ENCODE measurements around the gene BTF3.

The BTF3 gene

DNA sequence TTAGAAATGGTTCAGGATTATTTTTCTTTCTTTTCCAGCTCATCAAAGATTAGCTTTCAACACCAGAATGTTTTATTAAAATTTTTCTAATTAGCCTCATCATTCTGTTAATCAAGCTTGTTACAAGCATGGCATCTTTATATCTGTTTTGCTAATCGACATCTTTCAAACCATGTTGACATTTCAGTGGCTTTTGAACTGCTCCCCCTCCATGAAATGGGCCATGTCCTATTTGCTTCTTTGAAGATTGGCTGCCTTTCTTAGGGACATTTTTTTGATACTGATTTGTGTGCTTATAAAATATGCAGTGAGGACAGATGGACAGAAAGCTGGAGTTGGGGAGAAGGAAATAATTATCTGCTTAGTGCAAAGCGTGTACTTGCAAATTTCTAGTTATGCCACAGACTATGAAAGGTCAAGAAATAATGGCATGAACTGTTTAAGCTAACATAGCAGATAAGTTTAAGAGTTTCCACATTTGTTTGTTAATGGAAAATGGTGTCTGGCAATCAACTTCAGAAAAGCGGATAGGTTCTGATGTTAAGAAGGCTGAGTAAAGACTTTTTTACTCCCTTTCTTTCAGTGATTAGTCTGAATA, 27.5 kb downstream of the BTF3 start:
- no peak for DNase-seq

- no peak for DNase-seq
Measured at GRCh38 chr5:73528248-73528647, 30.0 kb downstream of the BTF3 start.

DNA sequence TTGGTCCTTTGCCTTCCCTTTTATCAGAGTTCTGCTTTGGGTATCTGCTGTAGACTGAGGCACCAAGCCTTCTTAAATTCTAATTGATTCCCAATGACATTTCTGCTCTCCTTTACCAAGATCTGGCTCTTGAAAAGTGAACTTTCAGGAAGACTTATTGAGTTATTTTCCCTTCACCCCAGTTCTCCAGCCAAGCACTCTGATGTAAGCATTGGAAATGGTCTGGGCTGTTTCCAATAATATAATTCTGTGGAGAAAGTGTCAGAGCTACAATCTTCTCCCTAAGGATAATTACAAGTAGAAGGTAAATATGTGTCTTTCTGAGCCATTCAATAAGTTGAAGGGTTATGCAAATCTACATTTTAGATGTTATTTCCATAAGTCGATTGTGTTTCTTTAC, 30.8 kb downstream of the BTF3 start:
- DNase-seq, result no peak

- no peak for DNase-seq
Measured at GRCh38 chr5:73531356-73531755, 33.1 kb downstream of the BTF3 start.

DNA sequence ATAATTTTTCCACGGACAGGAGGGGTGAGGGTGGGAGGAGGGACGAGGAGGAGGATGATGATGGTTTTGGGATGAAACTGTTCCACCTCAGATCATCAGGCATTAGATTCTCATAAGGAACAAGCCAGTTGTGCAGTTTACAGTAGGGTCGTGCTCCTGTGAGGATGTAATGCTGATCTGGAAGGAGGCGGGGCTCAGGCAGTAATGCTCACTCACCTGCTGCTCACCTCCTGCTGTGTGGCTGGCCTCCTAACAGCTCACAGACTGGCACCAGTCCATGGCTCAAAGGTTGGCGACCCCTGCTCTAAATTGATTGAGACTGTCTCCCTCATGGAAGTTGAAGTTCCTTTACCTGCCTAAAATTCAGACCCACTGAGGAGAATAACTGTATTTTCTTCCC, 34.0 kb downstream of the BTF3 start:
- no peak for DNase-seq

DNA sequence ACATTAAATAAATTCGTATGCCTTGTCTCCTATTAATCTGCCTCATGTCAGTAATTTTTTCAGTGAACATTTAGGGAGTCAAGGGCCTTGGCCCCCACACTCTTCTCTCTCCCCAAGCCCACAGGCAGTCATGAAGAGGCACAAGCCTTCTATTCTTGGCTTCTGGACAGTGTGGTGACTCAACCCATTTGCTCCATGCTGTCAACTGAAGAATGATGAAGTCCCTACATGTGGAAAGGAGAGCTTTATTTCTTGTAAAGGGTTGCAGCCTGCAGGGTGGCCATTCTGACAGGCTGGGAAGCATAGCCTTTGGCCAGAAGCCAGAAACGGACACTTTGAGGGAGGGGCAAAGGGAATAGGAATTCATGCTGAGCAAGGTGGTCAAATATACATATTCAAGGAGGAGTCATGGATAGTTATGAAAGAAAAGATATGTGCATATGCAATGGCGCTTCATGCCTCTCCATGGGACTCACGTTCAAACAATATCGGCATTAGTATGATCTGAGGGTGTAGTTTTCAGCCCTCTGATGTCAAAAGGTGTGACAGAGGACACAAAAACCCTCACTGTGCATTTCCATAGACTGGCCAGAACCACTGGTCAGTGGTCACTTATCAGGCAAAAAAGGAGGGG, 35.9 kb downstream of the BTF3 start:
- DNase-seq, result no peak

DNA sequence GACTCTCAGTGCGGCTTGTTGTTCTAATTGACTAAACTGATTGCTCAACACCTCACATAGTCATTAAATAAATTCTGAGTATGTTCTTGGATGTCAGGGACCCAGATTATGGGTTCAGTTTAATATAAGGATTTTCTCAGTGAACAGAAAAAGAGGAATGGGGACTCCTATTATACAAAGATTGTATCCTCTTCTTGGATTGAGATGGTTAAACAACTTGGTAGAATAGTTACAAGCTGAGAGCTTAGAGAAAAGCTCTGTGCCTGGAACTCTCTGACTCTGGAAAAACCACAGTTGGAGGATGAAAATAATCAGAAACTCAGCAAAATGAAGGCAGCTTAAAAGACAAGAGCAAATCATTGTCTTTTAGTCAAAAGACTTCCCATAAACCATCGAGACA, 36.7 kb downstream of the BTF3 start:
- no peak for DNase-seq

DNA sequence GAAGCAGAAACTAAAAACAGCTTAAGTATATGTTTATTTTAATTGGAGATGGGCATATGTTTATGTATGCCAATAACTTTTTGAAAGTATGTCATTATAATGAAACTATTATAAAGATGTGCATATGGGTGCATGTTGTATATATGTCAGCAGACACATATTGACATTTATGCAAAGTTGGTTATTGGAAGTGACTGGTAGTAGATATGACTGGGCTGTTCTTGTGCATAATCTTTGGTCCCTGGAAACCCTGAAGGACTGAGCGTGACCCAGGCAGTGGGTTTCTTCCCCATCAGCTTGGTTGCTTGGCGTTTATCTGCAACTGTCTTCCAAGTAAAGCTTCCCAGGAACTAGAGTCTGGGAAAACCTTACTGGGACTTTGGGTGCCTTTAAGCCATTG, 41.5 kb downstream of the BTF3 start:
- no peak for DNase-seq

DNA sequence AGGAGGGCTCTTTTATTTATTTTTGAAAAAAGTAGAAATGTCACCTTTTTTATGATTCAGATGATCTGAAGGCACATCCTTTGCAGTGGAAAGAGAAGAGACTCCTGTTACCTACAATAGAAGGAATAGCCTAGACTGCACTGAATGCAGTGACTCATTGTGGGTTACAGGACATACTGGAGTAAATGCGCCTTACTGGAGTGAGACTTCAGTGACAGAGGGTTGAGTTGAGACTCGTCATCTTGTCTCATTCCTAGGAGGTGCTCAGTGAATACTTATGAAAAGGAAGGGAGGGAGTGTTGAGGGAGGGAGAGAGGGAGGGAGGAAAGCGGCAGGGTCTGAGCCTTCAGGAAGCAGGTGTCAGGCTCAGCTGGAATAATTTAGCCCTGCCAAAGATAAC, 42.0 kb downstream of the BTF3 start:
- no peak for DNase-seq

GRCh38 chr5:73542020-73542419, 43.8 kb downstream of the BTF3 start:
- DNase-seq, result no peak

DNA sequence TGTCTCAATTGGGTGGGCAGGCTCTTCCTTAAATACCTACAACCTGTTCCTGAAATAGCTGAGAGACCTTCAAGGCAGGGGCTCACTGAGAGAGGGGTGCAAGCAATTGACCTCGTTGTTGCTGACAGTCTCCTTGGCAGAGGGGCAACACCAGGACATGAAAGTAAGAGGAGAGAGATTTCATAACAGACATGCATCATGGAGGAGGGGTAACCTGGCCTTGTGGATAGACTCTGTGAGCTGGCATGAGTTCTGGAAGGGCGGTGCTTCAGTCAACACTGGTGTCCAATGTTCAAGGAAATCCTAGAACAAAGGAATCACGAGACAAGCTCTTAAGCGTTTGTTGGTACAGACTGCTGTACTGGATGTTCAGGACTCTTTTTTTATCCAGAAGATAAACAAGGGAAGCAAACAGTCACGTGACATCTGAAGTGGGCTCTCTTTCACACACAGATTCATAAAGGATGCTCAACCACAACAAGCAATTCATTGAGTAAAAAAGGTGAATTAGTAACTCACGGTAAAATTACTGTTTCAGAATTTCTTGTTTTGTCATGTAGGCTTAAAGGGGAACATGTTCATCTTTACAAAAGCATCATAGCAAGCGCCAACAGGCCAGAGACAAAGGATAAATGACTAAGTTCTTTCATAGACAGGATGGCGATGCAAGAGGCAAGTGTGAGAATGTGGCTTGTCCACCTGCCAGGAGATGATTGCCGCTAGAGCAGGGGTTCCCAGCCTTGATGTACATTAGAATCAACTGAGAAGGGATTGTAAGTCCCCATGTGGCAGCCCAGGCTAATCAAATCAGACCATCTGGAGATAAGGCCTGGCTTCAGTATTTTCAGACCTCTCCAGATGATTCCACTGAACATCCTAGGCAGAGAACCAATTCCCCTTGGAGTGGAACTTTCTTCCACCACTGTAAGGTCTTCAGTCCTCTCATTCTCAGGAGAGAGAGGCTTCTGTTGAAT, 46.5 kb downstream of the BTF3 start:
- peak; percentile 56 to 69 for DNase-seq

DNA sequence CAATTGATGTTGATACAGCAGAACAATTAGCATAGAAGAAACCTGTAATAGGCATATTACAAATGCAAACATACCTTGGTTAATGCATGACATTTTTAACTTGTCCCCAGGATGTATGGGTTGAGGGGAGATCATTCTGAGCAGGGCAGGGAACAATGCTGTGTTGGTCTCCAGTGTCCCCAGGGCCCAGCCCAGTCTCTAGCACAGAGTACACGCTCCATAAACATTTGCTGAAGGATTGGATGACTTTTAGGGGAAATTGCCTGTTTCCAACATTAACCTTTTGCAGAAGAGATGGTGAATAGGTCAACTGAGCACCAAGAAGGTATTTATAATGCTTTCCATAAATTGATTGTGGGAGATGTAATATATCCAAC, 47.1 kb downstream of the BTF3 start:
- no peak for DNase-seq

GRCh38 chr5:73550016-73550415, 51.8 kb downstream of the BTF3 start:
- DNase-seq, result no peak

DNA sequence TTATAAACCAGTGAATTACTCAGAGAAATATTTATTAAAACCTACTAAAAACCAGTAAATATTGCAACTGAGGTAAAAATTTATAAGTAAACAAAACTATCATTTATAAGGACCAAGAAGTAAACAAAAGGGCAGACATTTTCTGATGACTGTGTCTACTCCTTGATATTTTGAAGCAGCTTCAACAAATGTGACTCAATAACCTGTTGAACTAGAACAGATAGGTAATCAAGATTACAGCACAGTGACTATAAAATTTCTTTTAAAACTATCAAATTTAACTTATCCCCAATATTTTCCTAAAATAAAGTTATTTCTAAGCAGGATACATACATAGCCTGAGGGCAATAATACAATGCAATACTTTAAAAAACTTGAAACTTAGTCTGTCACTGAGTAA, 54.4 kb downstream of the BTF3 start:
- no peak for DNase-seq

Measured in NCI-H187 (cell line).